ENCODE data around the gene NPSR1.

The NPSR1 gene

GRCh38 chr7:34756025-34756437 lies 98.0 kb downstream of the NPSR1 start:
- no peak overlapping the region for H3K4me3 ChIP-seq (ENCODE audit: low read length)
- no peak for DNase-seq (ENCODE audit: low read depth)
- no peak for TF ChIP-seq CTCF (conservative IDR thresholded peaks at IDR 0.05; ENCODE audit: low read depth, low read length)

GRCh38 chr7:34756691-34757090 lies 98.7 kb downstream of the NPSR1 start:
- no peak for TF ChIP-seq CTCF (conservative IDR thresholded peaks at IDR 0.05; ENCODE audit: low read depth, low read length)
- no peak overlapping the region for H3K4me3 ChIP-seq (ENCODE audit: low read length)
- no peak for DNase-seq (ENCODE audit: low read depth)

- no peak for TF ChIP-seq CTCF (conservative IDR thresholded peaks at IDR 0.05; ENCODE audit: low read depth, low read length)
- H3K4me3 ChIP-seq (ENCODE audit: low read length): no peak overlapping the region
- no peak for DNase-seq (ENCODE audit: low read depth)
These were observed 99.6 kb downstream of the NPSR1 start for GRCh38 chr7:34757570-34758110.

- no peak for TF ChIP-seq CTCF (conservative IDR thresholded peaks at IDR 0.05; ENCODE audit: low read depth, low read length)
- no peak for DNase-seq (ENCODE audit: low read depth)
- H3K4me3 ChIP-seq (ENCODE audit: low read length): no peak overlapping the region
These were observed 100.1 kb downstream of the NPSR1 start for GRCh38 chr7:34758111-34758601.

GRCh38 chr7:34759477-34760125 lies 101.6 kb downstream of the NPSR1 start:
- peak; percentile 72 for TF ChIP-seq CTCF (conservative IDR thresholded peaks at IDR 0.05; ENCODE audit: low read depth, low read length)
- no peak for DNase-seq (ENCODE audit: low read depth)

GRCh38 chr7:34760271-34760670 lies 102.3 kb downstream of the NPSR1 start:
- H3K4me3 ChIP-seq (ENCODE audit: low read length): no peak overlapping the region
- TF ChIP-seq CTCF (conservative IDR thresholded peaks at IDR 0.05; ENCODE audit: low read depth, low read length): no peak
- DNase-seq (ENCODE audit: low read depth): no peak

More at GRCh38 chr7:34759477-34760125, 101.6 kb downstream of the NPSR1 start:
- no peak overlapping the region for H3K4me3 ChIP-seq (ENCODE audit: low read length)

- no peak overlapping the region for H3K4me3 ChIP-seq (ENCODE audit: low read length)
- no peak for TF ChIP-seq CTCF (conservative IDR thresholded peaks at IDR 0.05; ENCODE audit: low read depth, low read length)
- DNase-seq (ENCODE audit: low read depth): no peak
These were observed 103.2 kb downstream of the NPSR1 start for GRCh38 chr7:34761206-34761605.

Measured in retinal pigment epithelial cell (primary cell).